ENCODE measurements around the gene KATNBL1.

- TF ChIP-seq CTCF (IDR thresholded peaks at IDR 0.05; ENCODE audit: borderline replicate concordance, extremely low read depth, low read length, poor library complexity, severe bottlenecking) = no peak
- no peak for TF ChIP-seq EZH2 (IDR thresholded peaks at IDR 0.05; ENCODE audit: borderline replicate concordance, low read depth, low read length, severe bottlenecking)
Observed at GRCh38 chr15:34223904-34224596, 14.2 kb upstream of the KATNBL1 start.
